H1 (cell line): ENCODE measurements around the gene LCN15. TPM values are rescaled to one million over a fixed set of nuclear protein-coding genes. Genes with fewer than 3 reads are reported as not detected.

Experiments
- JUND ChIP-seq: IDR thresholded peaks from 2 replicates; pipeline ENCODE4 v1.6.1; 2011; ENCODE audit warnings: mild to moderate bottlenecking, improper control_type of control experiment, low read length
- NANOG ChIP-seq: IDR thresholded peaks from 2 replicates; pipeline ENCODE4 v1.6.1; 2011; ENCODE audit warnings: low read length, low read depth, mild to moderate bottlenecking, inconsistent platforms; ENCODE audit not compliant: insufficient read depth, poor library complexity, severe bottlenecking
- TAF7 ChIP-seq: optimal IDR thresholded peaks from 2 replicates; pipeline ENCODE3; 2011; ENCODE audit warnings: low read depth, mild to moderate bottlenecking, inconsistent platforms, low read length, moderate library complexity, borderline replicate concordance
- polyA plus RNA-seq, 7 experiments: library from polyadenylated mRNA; depleted of rRNA in 3 of 7; stranded (reverse) in 5 of 7; unstranded in 2 of 7; fragments of >200 nt in 5 of 7; fragments of 200-250 nt in 2 of 7; gene quantifications; 1 replicate in 5 of 7; 2 replicates in 1 of 7; 4 replicates in 1 of 7; pipeline versions ENCODE4 v1.2.1 to v1.2.3, GENCODE V29; 2011 to 2013; ENCODE audit warnings: missing spikeins in 2 of 7, mixed read lengths in 2 of 7
- total RNA-seq: library from RNA; stranded (reverse); fragmentation: NEBNext Ultra II Directional; extraction: Animal tissue kit (Norgen Biotek cat#: 25700); gene quantifications from 2 replicates; pipeline ENCODE4 v1.2.1, GENCODE V29; 2021
- TF ChIP-seq, protein P1 (sequence below): IDR thresholded peaks from 2 replicates; pipeline ENCODE4 v1.6.1; 2011; ENCODE audit warnings: low read depth, mild to moderate bottlenecking, low read length; ENCODE audit not compliant: insufficient read depth

Gene LCN15
- total and polyA plus RNA-seq, 2 of the 8 experiments (the other 6 are each of a cell fraction or from before 2014, with no cell fraction given), result 0.08 to 0.47 TPM

DNA sequence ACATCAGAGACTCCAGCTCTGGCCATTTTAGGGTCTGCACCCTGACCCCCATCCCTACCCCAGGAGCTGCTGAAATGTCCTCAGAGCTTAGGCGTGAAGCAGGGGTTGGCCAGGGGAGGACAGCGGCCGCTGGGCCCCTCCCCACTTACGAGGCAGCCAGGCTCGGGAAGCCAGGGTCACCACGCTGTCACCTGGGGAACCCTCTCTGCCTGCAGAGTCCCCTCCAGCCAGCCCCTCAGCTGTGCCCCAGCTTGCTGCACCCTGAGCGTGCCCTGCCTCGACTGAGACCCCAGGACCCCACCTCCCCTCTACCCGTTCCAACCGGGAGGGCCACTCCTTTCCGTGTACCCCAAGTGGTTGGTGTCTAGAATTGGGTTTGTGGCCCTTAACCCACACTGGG is 24.2 kb downstream of the LCN15 start (continued):
- TF ChIP-seq NANOG, result no peak
- TF ChIP-seq TAF7, result no peak
- TF ChIP-seq, protein P1, sequence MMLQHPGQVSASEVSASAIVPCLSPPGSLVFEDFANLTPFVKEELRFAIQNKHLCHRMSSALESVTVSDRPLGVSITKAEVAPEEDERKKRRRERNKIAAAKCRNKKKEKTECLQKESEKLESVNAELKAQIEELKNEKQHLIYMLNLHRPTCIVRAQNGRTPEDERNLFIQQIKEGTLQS, result no peak
- TF ChIP-seq JUND, result no peak
